MCF 10A (cell line): ENCODE results near the gene ATG9B. TPM values are rescaled to one million over a fixed set of nuclear protein-coding genes. Genes with fewer than 3 reads are reported as not detected.

Source experiments
- BruUV-seq: library from RNA; stranded (reverse); fragments of 400-500 nt; replicated peaks from 2 replicates; lab custom pipeline; 2021; lab: Mats Ljungman, UMichigan
- CTCF ChIA-PET: fragments of 300-600 bp; sonication (Branson Sonifier 250); formaldehyde crosslinking; extraction: SDS; loops from one replicate; lab custom pipeline; 2021; ENCODE audit warnings: antibody characterized with exemption, inconsistent platforms; lab: Yijun Ruan, JAX
- POLR2A ChIA-PET: fragments of 300-600, 350-650 bp; sonication (Branson Sonifier 250); formaldehyde crosslinking; extraction: SDS; loops from one replicate; lab custom pipeline; 2020; ENCODE audit warnings: antibody characterized with exemption, inconsistent platforms; lab: Yijun Ruan, JAX
- DNase-seq: peaks from one replicate; pipeline ENCODE4 v3.0.0-alpha.2; 2018; ENCODE audit not compliant: unreplicated experiment
- H3K27ac Mint-ChIP-seq: one replicate; pipeline ENCODE4 v1.8.0; 2022; ENCODE audit warnings: mild to moderate bottlenecking, low read depth, mixed read lengths; ENCODE audit not compliant: unreplicated experiment
- H3K27me3 Mint-ChIP-seq: one replicate; pipeline ENCODE4 v1.8.0; 2022; ENCODE audit warnings: mixed read lengths; ENCODE audit not compliant: insufficient read depth, unreplicated experiment
- H3K36me3 Mint-ChIP-seq: one replicate; pipeline ENCODE4 v1.8.0; 2022; ENCODE audit warnings: mild to moderate bottlenecking, moderate library complexity, mixed read lengths; ENCODE audit not compliant: insufficient read depth, unreplicated experiment
- H3K4me1 Mint-ChIP-seq: one replicate; pipeline ENCODE4 v1.8.0; 2022; ENCODE audit warnings: mixed read lengths; ENCODE audit not compliant: insufficient read depth, unreplicated experiment
- H3K4me3 Mint-ChIP-seq: one replicate; pipeline ENCODE4 v1.8.0; 2022; ENCODE audit warnings: mild to moderate bottlenecking, moderate library complexity, mixed read lengths; ENCODE audit not compliant: unreplicated experiment
- H3K9me3 Mint-ChIP-seq: one replicate; pipeline ENCODE4 v1.8.0; 2022; ENCODE audit warnings: mixed read lengths; ENCODE audit not compliant: unreplicated experiment
- intact Hi-C: fragments of 100-400 bp; cut with micrococcal nuclease; formaldehyde crosslinking; loops from 2 replicates; pipeline ENCODE4 v1.14.1; 2022
- total RNA-seq: library from RNA; stranded (reverse); gene quantifications from 2 replicates; pipeline ENCODE4 v1.2.3, GENCODE V29; 2022
- TF ChIP-seq, protein P1 (sequence below): fragments of 200-600 bp; IDR thresholded peaks from one replicate; pipeline ENCODE4 v1.8.0; 2022; ENCODE audit warnings: antibody characterized with exemption, mild to moderate bottlenecking; ENCODE audit not compliant: unreplicated experiment

The ATG9B gene
- total RNA-seq, 1 experiment from 2014 or later, result 0.12 TPM

DNA sequence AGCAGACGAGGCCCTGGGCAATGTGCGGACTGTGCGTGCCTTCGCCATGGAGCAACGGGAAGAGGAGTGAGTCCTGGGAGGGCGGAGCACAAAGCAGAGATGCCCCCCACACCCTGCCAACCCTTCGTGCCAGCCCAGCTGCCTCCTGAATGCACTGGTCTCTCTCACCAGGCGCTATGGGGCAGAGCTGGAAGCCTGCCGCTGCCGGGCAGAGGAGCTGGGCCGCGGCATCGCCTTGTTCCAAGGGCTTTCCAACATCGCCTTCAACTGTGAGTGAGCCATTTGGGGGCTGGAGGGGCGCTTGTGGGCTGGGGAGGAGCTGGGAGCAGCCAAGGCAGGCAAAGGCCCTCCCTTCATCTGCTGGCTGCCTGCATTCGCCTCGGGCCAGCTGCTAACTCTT lies 11.6 kb upstream of the ATG9B start:
- Mint-ChIP-seq H3K36me3 (peaks cover 27% of the 10 kb centered on the region), H3K27ac (no peak overlapping the region), H3K27me3 (no peaks in the 10 kb centered on the region), H3K4me1 (peaks cover 15% of the 10 kb centered on the region), H3K9me3 (no peaks in the 10 kb centered on the region), H3K4me3 (no peak overlapping the region)
- TF ChIP-seq, protein P1, sequence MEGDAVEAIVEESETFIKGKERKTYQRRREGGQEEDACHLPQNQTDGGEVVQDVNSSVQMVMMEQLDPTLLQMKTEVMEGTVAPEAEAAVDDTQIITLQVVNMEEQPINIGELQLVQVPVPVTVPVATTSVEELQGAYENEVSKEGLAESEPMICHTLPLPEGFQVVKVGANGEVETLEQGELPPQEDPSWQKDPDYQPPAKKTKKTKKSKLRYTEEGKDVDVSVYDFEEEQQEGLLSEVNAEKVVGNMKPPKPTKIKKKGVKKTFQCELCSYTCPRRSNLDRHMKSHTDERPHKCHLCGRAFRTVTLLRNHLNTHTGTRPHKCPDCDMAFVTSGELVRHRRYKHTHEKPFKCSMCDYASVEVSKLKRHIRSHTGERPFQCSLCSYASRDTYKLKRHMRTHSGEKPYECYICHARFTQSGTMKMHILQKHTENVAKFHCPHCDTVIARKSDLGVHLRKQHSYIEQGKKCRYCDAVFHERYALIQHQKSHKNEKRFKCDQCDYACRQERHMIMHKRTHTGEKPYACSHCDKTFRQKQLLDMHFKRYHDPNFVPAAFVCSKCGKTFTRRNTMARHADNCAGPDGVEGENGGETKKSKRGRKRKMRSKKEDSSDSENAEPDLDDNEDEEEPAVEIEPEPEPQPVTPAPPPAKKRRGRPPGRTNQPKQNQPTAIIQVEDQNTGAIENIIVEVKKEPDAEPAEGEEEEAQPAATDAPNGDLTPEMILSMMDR, result no peak
- no TSS peak for BruUV-seq
- ChIA-PET POLR2A (no interaction called here), CTCF (interaction anchor here (0.7 to 1.2 kb wide), 2 partner anchors 27 to 131 kb away, joined by 3 read pairs; no protein-coding TSS in a partner anchor)
- no peak for DNase-seq
- intact Hi-C loops, result no loop called here

DNA sequence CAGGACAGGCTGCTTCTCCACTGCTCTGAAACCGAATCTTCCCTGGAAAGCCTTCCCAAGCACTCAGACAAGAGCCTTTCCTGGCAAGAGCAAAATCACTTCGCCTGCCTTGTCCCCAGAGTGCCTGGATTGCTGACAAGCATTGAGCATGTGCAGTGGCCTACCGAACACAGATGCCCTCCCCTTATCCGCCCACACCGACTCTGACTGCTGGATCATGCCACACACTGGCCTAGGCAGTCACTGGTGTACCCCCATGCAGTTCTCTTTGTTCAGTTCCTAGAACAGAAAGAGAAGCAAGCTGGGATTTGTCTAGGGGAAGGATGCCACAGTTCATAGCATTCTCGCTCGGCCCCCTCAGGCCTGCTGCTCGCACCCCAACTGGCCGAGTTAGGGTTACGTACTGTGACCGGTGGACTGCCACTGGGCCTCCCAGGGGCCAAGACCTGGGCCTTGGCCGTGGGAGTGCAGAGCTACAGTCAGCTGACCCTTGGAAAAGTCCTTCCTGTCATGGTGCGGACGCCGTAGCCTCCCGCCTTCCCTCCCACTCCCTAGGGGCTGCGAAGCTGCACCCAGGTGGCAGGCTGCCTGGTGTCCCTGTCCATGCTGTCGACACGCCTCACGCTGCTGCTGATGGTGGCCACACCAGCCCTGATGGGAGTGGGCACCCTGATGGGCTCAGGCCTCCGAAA lies 10.9 kb upstream of the ATG9B start:
- Mint-ChIP-seq H3K27me3 (no peaks in the 10 kb centered on the region), H3K9me3 (no peaks in the 10 kb centered on the region), H3K4me1 (peaks cover 15% of the 10 kb centered on the region), H3K4me3 (no peak overlapping the region), H3K27ac (no peak overlapping the region), H3K36me3 (peaks cover 25% of the 10 kb centered on the region)
- ChIA-PET POLR2A (no interaction called here), CTCF (no interaction called here)
- intact Hi-C loops, result no loop called here
- no TSS peak for BruUV-seq
- DNase-seq, result no peak
- TF ChIP-seq, protein P1, result no peak

DNA sequence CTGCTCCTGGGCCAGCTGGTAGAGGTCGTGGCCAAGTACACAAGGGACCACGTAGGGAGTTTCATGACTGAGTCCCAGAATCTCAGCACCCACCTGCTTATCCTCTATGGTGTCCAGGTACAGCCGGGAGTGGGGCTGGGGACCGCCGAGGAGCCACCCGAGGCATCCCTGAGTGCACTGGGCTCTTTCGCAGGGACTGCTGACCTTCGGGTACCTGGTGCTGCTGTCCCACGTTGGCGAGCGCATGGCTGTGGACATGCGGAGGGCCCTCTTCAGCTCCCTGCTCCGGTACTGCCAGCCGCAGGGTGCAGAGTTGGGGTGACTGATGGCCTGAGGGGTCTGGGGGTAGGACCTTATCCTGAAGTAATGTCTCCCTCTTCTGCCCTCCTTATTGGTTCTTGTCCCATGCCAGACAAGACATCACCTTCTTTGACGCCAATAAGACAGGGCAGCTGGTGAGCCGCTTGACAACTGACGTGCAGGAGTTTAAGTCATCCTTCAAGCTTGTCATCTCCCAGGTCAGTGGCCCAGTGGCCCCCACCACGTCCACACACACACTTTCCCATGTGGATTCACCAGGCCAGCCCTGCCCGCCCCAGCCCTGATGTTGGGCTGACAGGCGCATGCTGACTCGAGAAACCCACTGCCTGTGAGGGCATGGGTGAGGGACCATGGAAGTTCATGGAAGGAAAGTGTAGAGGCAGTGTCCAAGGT lies 10.2 kb upstream of the ATG9B start:
- intact Hi-C loops, result no loop called here
- H3K27ac Mint-ChIP-seq, result no peak overlapping the region
- H3K27me3 Mint-ChIP-seq, result no peaks in the 10 kb centered on the region
- H3K9me3 Mint-ChIP-seq, result no peaks in the 10 kb centered on the region
- TF ChIP-seq, protein P1, result no peak
- no peak for DNase-seq
- no peak overlapping the region for H3K4me3 Mint-ChIP-seq
- CTCF ChIA-PET, result interaction anchor here (0.6 to 0.8 kb wide), 4 partner anchors 53 to 281 kb away, joined by 3 to 4 read pairs (median 3); no protein-coding TSS in a partner anchor
- no TSS peak for BruUV-seq
- peaks cover 15% of the 10 kb centered on the region for H3K4me1 Mint-ChIP-seq
- POLR2A ChIA-PET, result no interaction called here
- peaks cover 18% of the 10 kb centered on the region for H3K36me3 Mint-ChIP-seq

DNA sequence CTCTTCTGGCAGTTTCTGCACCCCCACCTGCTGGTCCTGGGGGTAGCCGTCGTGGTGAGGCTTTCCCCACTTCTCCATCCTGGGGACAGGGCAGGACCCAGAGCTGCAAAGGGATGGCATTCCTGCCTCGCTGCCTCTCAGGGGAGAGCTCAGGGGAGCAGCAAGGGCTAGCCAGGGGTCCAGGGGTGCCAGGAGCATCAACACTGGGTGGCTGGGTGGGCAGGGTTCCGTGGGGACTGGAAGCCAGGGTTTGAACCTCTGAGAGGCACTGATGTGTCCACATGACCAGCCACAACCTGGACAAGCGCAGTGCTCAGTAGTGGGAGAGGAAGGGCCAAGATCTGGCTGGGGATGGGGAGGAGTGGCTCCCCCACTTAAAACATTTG lies 9.6 kb upstream of the ATG9B start:
- no TSS peak for BruUV-seq
- H3K4me1 Mint-ChIP-seq, result peaks cover 13% of the 10 kb centered on the region
- no peak overlapping the region for H3K4me3 Mint-ChIP-seq
- ChIA-PET POLR2A (interaction anchor here (0.6 kb wide), 1 partner anchor 44 kb away, joined by 3 read pairs; no protein-coding TSS in a partner anchor), CTCF (interaction anchor here (0.7 to 0.8 kb wide), 3 partner anchors 54 to 136 kb away, joined by 3 to 4 read pairs (median 3); no protein-coding TSS in a partner anchor)
- TF ChIP-seq, protein P1, result no peak
- no peak overlapping the region for H3K27ac Mint-ChIP-seq
- peaks cover 20% of the 10 kb centered on the region for H3K36me3 Mint-ChIP-seq
- H3K9me3 Mint-ChIP-seq, result no peaks in the 10 kb centered on the region
- intact Hi-C loops, result no loop called here
- no peaks in the 10 kb centered on the region for H3K27me3 Mint-ChIP-seq
- DNase-seq, result no peak
